Subcutaneous abdominal adipose tissue (tissue), 5 donors: ENCODE measurements around the gene LYPD4.

Experiments used
- H3K27ac ChIP-seq: one replicate; pipeline ENCODE4 v1.7.0; 2013; ENCODE audit warnings: low read depth, mild to moderate bottlenecking, inconsistent platforms, low read length, moderate library complexity
- H3K27me3 ChIP-seq, 5 donors: one replicate each; pipeline ENCODE4 v1.7.0; 2013; ENCODE audit warnings: low read length in 5 of 5, inconsistent platforms in 1 of 5; ENCODE audit not compliant: control insufficient read depth in 5 of 5, insufficient read depth in 4 of 5
- H3K36me3 ChIP-seq, 5 donors: one replicate each; pipeline ENCODE4 v1.7.0; 2013; ENCODE audit warnings: low read length in 5 of 5; ENCODE audit not compliant: control insufficient read depth in 5 of 5, insufficient read depth in 5 of 5
- H3K4me1 ChIP-seq, 5 donors: one replicate each; pipeline ENCODE4 v1.7.0; 2013; ENCODE audit warnings: low read length in 5 of 5, mild to moderate bottlenecking in 3 of 5, moderate library complexity in 1 of 5; ENCODE audit not compliant: control insufficient read depth in 5 of 5, insufficient read depth in 5 of 5
- H3K4me3 ChIP-seq, 5 donors: one replicate each; pipeline ENCODE4 v1.7.0; 2013; ENCODE audit warnings: low read length in 5 of 5, low read depth in 1 of 5
- H3K9ac ChIP-seq, 5 donors: one replicate each; pipeline ENCODE4 v1.7.0; 2013; ENCODE audit warnings: low read length in 5 of 5, mild to moderate bottlenecking in 4 of 5, moderate library complexity in 3 of 5
- H3K9me3 ChIP-seq, 5 donors: one replicate each; pipeline ENCODE4 v1.7.0; 2013; ENCODE audit warnings: low read length in 5 of 5; ENCODE audit not compliant: control insufficient read depth in 5 of 5
- donor health status: healthy.
- donor health status: healthy.
- donor health status: healthy.
- donor health status: healthy.
- donor health status: healthy.

Gene LYPD4

DNA sequence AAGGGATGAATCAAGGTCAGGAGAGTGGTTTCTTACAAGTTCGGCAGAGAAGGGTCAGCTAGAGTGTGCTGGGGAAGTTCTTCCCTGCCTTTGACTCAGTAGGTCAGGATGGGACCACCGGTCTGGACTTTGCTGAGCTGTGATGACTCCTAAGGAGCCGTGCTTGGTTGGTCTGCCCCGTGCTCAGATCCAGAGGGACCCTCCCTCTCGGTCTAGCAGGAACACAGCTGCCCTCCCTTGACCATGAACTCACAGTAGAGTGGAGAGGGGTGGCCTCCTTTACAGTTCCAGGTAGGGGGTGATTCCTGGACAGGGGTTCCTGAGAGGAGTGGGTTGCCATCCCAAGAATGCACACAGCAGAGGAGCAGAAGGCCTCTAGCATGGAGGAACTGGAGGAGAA, 19.9 kb upstream of the LYPD4 start:
- Histone ChIP-seq H3K4me3 (no peak overlapping the region), H3K27me3 (peaks cover 0 to 3% (median 0%) of the 10 kb centered on the region in 5 donors), H3K36me3 (peaks cover 0 to 63% (median 58%) of the 10 kb centered on the region in 5 donors), H3K4me1 (peaks cover 14 to 41% (median 32%) of the 10 kb centered on the region in 5 donors), H3K9ac (peak overlapping the region in 1 of 5 donors; percentile 14), H3K27ac (no peak overlapping the region), H3K9me3 (no peaks in the 10 kb centered on the region)

DNA sequence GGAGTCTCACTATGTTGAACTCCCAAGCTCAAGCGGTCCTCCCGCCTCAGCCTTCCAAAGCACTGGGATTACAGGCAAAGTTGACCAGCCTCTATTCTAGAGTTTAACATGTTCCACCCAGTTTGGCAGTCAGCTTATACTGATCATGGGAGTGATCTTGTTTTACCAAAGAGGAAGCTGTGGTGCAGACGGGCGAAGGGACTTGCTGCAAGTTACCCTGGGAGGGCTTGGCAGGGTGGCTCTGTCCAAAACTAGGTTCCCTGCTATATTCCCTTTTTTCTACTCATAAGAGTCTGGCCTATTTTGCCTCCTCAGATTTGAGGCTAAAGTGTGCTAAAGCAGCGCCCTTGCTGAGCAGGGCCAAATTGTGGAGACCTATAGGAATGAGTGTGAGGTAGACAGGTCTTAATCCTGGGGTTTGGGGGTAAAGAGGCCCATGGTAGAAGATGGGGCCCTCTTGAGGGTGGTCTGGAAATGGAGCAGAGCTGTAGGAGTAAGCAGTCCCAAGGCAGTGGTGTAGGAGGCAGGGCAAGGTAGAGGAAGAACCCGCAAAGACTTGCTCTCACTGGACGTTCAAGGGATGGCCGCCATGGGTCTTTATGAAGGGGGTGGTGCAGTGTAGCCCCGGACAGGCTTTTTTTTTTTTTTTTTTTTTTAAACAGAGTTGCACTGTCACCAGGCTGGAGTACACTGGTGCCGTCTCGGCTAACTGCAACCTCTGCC, 18.9 kb upstream of the LYPD4 start:
- peaks cover 0 to 3% (median 0%) of the 10 kb centered on the region in 5 donors for H3K27me3 ChIP-seq
- H3K27ac ChIP-seq, result no peak overlapping the region
- no peak overlapping the region for H3K4me3 ChIP-seq
- H3K36me3 ChIP-seq, result peaks cover 0 to 53% (median 48%) of the 10 kb centered on the region in 5 donors
- peak overlapping the region in 3 of 5 donors; percentile 28 to 62 (median 41) for H3K9ac ChIP-seq
- no peaks in the 10 kb centered on the region for H3K9me3 ChIP-seq
- H3K4me1 ChIP-seq, result peaks cover 14 to 45% (median 37%) of the 10 kb centered on the region in 5 donors

DNA sequence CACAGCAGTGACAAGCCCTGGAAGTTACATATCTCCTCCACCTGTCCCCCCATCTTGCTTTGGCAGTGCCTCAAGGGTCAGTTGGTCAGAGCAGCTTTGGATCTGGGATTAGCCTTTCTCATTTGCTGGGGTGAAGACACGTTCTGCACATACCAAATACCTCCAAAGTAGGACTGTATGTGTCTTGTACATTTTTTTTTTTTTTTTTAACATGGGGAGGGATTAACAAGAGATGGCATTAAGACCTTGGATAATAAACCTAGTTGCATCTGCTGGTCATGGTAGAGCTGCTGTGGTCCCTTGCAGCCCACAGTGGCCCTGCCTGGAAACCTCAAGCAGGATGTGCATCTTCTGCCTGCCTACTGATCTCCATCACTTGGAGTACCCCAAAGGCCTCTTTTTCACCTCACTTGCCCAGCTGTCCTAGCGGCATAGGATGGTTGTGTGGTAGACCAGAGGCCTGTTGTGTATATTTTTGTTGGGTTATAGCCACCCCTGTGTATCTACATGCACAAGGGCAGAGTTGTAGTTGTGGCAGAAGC, 18.0 kb upstream of the LYPD4 start:
- Histone ChIP-seq H3K4me1 (peaks cover 14 to 45% (median 37%) of the 10 kb centered on the region in 5 donors), H3K36me3 (peaks cover 0 to 45% (median 44%) of the 10 kb centered on the region in 5 donors), H3K27ac (peak overlapping the region; percentile 6), H3K9me3 (no peaks in the 10 kb centered on the region), H3K27me3 (peaks cover 0 to 3% (median 0%) of the 10 kb centered on the region in 5 donors), H3K4me3 (no peak overlapping the region), H3K9ac (peak overlapping the region in 2 of 5 donors; percentile 59 to 62)

DNA sequence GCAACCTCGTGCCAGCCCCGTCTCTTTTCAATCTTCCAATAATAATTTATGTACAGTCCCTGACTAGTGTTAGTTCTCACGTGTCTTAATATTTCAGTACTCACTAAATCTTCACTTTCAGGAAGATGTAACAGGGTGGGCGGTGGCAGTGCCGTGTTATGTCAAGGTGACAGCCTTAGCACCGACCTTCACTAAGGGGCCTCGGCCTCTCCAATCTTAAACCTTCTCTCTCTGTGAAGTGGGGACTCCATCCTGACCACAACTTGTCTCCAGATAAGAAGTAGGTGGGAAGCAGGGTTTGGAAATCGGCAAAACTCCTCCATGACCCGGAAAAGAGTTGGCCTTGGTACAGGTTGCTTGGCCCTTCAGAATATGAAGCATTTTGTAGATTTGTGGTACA, 17.4 kb upstream of the LYPD4 start:
- Histone ChIP-seq H3K9ac (peak overlapping the region in 2 of 5 donors; percentile 96 to 98), H3K9me3 (no peaks in the 10 kb centered on the region), H3K4me3 (peak overlapping the region in 2 of 5 donors; percentile 8 to 82), H3K27ac (peak overlapping the region; percentile 6), H3K27me3 (peaks cover 0 to 3% (median 0%) of the 10 kb centered on the region in 5 donors), H3K36me3 (peaks cover 0 to 45% (median 42%) of the 10 kb centered on the region in 5 donors), H3K4me1 (peaks cover 14 to 45% (median 37%) of the 10 kb centered on the region in 5 donors)

DNA sequence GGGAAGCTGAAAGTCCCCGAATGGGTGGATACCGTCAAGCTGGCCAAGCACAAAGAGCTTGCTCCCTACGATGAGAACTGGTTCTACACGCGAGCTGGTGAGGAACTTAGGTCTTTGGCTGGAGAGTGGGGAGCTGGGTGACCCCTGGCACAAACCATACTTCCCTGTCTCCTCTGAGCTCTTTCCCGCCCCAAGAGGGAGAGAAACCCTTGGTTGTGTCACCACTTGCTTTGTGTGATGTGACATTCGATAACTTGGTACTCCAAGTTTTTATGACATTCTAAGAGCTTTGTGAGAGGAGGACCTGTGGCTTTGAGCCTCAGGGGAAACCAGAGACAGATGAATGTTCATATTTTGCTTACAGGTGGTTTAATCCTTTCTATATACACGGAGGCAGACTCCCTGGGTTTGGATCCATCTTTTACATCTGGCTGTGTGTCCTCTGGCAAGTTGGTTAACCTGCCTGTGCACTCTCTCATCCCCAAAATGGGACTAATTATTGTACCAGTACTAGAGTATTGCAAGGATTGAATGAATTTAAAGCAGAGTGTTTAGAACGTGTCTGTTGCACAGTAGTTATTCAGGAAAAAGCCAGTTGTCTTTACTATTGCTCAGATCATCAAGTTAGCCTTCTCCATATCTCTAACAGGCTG, 16.8 kb upstream of the LYPD4 start:
- peaks cover 14 to 42% (median 37%) of the 10 kb centered on the region in 5 donors for H3K4me1 ChIP-seq
- H3K27ac ChIP-seq, result peak overlapping the region; percentile 96
- no peaks in the 10 kb centered on the region for H3K9me3 ChIP-seq
- H3K27me3 ChIP-seq, result peaks cover 0 to 3% (median 0%) of the 10 kb centered on the region in 5 donors
- H3K9ac ChIP-seq, result peak overlapping the region; percentile 73 to 100 (median 96)
- H3K4me3 ChIP-seq, result peak overlapping the region; percentile 82 to 98 (median 92)
- H3K36me3 ChIP-seq, result peaks cover 0 to 44% (median 40%) of the 10 kb centered on the region in 5 donors

DNA sequence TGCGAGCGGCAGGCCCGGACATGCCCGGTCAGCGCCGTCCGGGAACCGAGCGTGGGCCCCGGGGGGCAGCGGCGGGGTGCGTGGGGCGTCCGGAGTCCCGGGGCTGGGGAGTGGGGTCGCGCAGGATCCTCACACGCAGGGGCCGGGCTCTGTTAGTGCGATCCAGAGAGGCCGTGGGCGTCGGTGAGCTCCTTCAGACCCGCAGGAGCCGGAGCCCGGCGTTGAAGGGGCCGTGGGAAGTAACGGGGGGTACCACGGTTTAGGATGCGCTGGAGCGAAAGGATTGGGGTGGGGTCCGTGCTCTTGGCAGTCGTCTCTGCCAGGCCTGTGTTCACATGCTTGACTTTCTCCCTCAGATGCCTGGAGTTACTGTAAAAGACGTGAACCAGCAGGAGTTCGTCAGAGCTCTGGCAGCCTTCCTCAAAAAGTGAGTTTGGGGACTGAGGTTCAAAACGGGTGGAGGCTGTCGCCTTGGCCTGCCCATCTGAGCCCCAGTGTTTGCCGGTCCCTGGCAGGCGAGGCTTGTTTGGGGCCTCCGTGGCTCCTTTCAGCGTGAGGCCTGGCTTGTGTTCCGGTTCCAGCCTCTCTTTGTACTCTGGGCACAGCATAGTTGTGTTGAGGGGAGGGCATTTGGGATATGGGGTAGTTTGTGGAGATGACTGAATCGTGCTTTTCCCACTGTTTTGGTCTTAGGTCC, 16.1 kb upstream of the LYPD4 start:
- Histone ChIP-seq H3K27me3 (peaks cover 0 to 3% (median 0%) of the 10 kb centered on the region in 5 donors), H3K27ac (peak overlapping the region; percentile 96), H3K9ac (peak overlapping the region; percentile 73 to 100 (median 96)), H3K4me3 (peak overlapping the region; percentile 82 to 98 (median 92)), H3K4me1 (peaks cover 14 to 41% (median 37%) of the 10 kb centered on the region in 5 donors), H3K9me3 (no peaks in the 10 kb centered on the region), H3K36me3 (peaks cover 0 to 44% (median 39%) of the 10 kb centered on the region in 5 donors)

DNA sequence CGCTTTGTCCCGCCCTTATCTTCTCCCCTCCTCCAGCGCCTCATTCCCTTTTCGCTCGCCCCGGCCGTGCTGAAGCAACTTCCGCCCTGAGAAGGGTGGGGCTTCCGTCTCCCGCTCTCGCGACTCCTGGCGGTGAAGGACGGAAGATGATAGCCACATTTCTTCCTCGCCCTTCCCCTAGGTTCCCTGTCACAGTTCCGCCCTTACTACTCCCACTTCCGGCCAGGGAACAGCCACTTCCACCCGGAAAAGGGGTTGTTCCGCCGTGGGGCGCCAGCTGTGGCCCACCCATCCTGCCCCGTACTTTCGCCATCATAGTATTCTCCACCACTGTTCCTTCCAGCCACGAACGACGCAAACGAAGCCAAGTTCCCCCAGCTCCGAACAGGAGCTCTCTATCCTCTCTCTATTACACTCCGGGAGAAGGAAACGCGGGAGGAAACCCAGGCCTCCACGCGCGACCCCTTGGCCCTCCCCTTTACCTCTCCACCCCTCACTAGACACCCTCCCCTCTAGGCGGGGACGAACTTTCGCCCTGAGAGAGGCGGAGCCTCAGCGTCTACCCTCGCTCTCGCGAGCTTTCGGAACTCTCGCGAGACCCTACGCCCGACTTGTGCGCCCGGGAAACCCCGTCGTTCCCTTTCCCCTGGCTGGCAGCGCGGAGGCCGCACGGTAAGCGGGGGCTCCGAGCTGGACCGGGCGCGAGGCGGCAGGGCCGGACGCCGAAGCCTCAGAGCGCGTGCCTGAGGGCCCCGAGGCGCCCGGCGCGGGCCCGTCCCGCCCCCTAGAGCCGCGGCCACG, 15.3 kb upstream of the LYPD4 start, which contains the start of gene RPS19:
RPS19 (plus strand) TSS at position 638 of the 801 bp plus-strand sequence. CDS start 520 bp downstream, outside the sequence.
- peaks cover 0 to 3% (median 0%) of the 10 kb centered on the region in 5 donors for H3K27me3 ChIP-seq
- H3K9me3 ChIP-seq, result no peaks in the 10 kb centered on the region
- H3K9ac ChIP-seq, result peak within 1 kb of the TSS; percentile 73 to 100 (median 96)
- H3K36me3 ChIP-seq, result peaks cover 0 to 37% (median 33%) of the 10 kb centered on the region in 5 donors
- peaks cover 14 to 41% (median 37%) of the 10 kb centered on the region in 5 donors for H3K4me1 ChIP-seq
- peak within 1 kb of the TSS; percentile 82 to 98 (median 92) for H3K4me3 ChIP-seq
- H3K27ac ChIP-seq, result peak within 1 kb of the TSS; percentile 96

DNA sequence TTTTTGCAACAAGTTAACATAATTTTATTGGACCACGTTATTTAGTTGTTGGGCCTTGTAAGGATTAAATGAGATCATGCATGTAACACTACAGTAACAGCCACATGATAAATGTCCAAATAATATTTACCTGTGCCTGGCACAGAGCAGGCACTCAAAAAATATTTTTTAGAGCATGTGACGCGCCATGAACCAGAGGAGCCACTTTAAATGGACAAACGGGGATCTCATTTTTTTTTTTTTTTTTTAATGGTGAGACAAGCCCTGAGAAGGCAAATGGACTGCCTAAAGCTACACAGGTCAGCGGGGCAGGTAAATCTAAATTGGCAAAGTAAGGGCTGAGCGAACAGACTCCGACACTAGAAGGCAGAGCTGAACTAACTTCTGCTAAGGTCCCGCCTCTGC, 14.7 kb upstream of the LYPD4 start:
- Histone ChIP-seq H3K9me3 (no peaks in the 10 kb centered on the region), H3K4me1 (peaks cover 14 to 40% (median 37%) of the 10 kb centered on the region in 5 donors), H3K9ac (peak overlapping the region; percentile 48 to 95 (median 68)), H3K27ac (peak overlapping the region; percentile 18), H3K27me3 (peaks cover 0 to 3% (median 0%) of the 10 kb centered on the region in 5 donors), H3K36me3 (peaks cover 0 to 31% (median 27%) of the 10 kb centered on the region in 5 donors), H3K4me3 (peak overlapping the region; percentile 52 to 98 (median 82))

DNA sequence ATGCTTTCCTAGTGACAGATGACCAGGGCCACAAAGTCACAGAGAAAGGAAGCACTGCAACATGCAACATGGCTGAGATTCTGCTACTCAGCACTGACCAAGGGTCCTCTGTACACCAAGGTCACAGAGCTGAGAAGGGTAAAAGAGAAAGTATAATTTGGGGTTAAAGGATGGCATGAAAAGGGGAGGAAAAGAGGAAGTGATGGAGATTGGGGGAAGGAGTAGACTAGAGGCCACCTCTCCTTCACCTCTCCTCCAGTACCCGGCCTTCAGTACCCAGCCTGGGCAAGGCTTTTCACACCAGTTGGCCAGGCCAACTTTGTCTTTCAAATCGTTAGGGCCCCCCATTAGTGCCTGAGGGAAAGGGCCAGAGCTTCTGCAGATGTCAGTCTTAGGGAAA, 9.3 kb upstream of the LYPD4 start:
- Histone ChIP-seq H3K27me3 (peaks cover 0 to 8% (median 5%) of the 10 kb centered on the region in 5 donors), H3K9me3 (no peaks in the 10 kb centered on the region), H3K27ac (no peak overlapping the region), H3K36me3 (no peaks in the 10 kb centered on the region), H3K9ac (peak overlapping the region in 1 of 5 donors; percentile 14), H3K4me1 (no peaks in the 10 kb centered on the region), H3K4me3 (no peak overlapping the region)
